Ovary (tissue), 9 donors: ENCODE measurements around the gene HADHB. TPM values are rescaled to one million over a fixed set of nuclear protein-coding genes. Genes with fewer than 3 reads are reported as not detected.

Experiments used
- DNase-seq, 5 donors: peaks; one replicate each; pipeline ENCODE4 v3.0.0-alpha.2; 2019 to 2020
- H3K27ac ChIP-seq, 2 donors: fragments of 200-600 bp; one replicate each; pipeline versions ENCODE4 v1.5.1 to v1.8.0; 2019 to 2022
- H3K27me3 ChIP-seq: fragments of 200-600 bp; one replicate; pipeline ENCODE4 v1.8.0; 2022
- H3K36me3 ChIP-seq: fragments of 200-600 bp; sonication (generic); one replicate; pipeline ENCODE4 v1.5.1; 2019
- H3K4me1 ChIP-seq: one replicate; pipeline ENCODE4 v1.8.1; 2013; ENCODE audit warnings: mild to moderate bottlenecking, moderate library complexity; ENCODE audit not compliant: insufficient read depth
- H3K4me3 ChIP-seq: fragments of 200-600 bp; sonication (generic); one replicate; pipeline ENCODE4 v1.5.1; 2017
- H3K9me3 ChIP-seq, 2 donors: fragments of 200-600 bp in 1 of 2; sonication (generic) in 1 of 2; one replicate each; pipeline versions ENCODE4 v1.5.1 to v1.8.1; 2013 to 2019; ENCODE audit warnings: mild to moderate bottlenecking in 1 of 2, moderate library complexity in 1 of 2
- EP300 ChIP-seq: sonication (generic); formaldehyde crosslinking; IDR thresholded peaks from one replicate; pipeline ENCODE4 v1.6.1; 2017; ENCODE audit warnings: antibody characterized with exemption
- POLR2A ChIP-seq: fragments of 450-650 bp; IDR thresholded peaks from one replicate; pipeline ENCODE4 v1.6.1; 2017; ENCODE audit warnings: antibody characterized with exemption, mild to moderate bottlenecking, moderate library complexity
- WGBS, 3 donors: extraction: QIAGEN DNeasy Blood & Tissue Kit in 1 of 3; methylation state at CpG; one replicate each; pipeline versions ENCODE4 v1.1.5 to v1.1.7; 2013 to 2017; 5-methylcytosine and 5-hydroxymethylcytosine counted together
- intact Hi-C, 4 donors: fragments of 100-400 bp; cut with DNase I; formaldehyde crosslinking; loops; one replicate each; pipeline versions ENCODE4 v1.11.0 to v1.15.1; 2022 to 2023
- polyA plus RNA-seq, 2 donors: library from polyadenylated mRNA; stranded (reverse); fragments of 200-250 nt in 1 of 2; fragments of 350-450 nt in 1 of 2; fragmentation: Illumina TruSeq in 1 of 2; extraction: RNeasy Lipid Tissue Mini Kit (QIAGEN cat#74804) in 1 of 2; gene quantifications; one replicate each; pipeline ENCODE4 v1.2.3, GENCODE V29; 2013 to 2014
- total RNA-seq, 7 donors: library from RNA; depleted of rRNA in 2 of 7; stranded (reverse); fragments of >200 nt in 2 of 7; fragmentation: NEBNext Ultra II Directional in 3 of 7; extraction: Animal tissue kit (Norgen Biotek cat#: 25700) in 3 of 7; gene quantifications; one replicate each; pipeline versions ENCODE4 v1.1.0 to v1.2.4, GENCODE V29; 2016 to 2023
- TF ChIP-seq, protein P1 (sequence below), 3 donors: fragments of 450-650 bp in 2 of 3; fragments of 200-600 bp in 1 of 3; IDR thresholded peaks; one replicate each; pipeline versions ENCODE4 v1.5.1 to v1.8.0; 2016 to 2022; ENCODE audit warnings: antibody characterized with exemption in 3 of 3, mild to moderate bottlenecking in 1 of 3
- donor health status: DM: no; HTN: no; CAD: no; lungs with moderate emphysema.
- donor health status: DM: no; HTN: no; CAD: no.
- donor health status: Bipolar disorder and iron deficiency.
- donor health status: DM: yes; HTN: yes; CAD: no.
- donor health status: DM: no; HTN: no; CAD: no.
- donor health status: DM: yes; HTN: yes; CAD: no.

The HADHB gene
- total and polyA plus RNA-seq, 9 donors: 81.1 to 224 (median 104) TPM

DNA sequence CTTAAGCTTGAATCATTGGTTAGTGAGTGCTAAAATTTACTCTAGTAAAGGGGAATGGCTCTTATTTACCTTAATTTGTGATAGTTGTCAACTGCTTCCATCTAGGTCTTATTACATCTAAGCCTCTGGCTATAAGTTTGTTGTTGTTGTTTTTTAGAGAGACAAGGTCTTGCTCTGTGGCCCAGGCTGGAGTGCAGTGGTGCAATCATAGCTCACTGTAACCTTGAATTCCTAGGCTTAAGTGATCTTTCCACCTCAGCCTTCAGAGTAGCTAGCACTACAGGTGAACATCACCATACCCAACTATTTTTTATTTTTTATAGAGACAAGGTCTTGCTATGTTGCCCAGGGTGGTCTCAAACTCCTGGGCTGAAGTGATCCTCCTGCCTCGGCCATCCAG lies 6.9 kb upstream of the HADHB start:
- Histone ChIP-seq H3K27ac (no peak overlapping the region), H3K27me3 (no peaks in the 10 kb centered on the region), H3K4me3 (no peak overlapping the region), H3K4me1 (peaks cover 7% of the 10 kb centered on the region), H3K36me3 (no peaks in the 10 kb centered on the region), H3K9me3 (no peaks in the 10 kb centered on the region)
- TF ChIP-seq EP300 (no peak), POLR2A (no peak)
- TF ChIP-seq, protein P1, sequence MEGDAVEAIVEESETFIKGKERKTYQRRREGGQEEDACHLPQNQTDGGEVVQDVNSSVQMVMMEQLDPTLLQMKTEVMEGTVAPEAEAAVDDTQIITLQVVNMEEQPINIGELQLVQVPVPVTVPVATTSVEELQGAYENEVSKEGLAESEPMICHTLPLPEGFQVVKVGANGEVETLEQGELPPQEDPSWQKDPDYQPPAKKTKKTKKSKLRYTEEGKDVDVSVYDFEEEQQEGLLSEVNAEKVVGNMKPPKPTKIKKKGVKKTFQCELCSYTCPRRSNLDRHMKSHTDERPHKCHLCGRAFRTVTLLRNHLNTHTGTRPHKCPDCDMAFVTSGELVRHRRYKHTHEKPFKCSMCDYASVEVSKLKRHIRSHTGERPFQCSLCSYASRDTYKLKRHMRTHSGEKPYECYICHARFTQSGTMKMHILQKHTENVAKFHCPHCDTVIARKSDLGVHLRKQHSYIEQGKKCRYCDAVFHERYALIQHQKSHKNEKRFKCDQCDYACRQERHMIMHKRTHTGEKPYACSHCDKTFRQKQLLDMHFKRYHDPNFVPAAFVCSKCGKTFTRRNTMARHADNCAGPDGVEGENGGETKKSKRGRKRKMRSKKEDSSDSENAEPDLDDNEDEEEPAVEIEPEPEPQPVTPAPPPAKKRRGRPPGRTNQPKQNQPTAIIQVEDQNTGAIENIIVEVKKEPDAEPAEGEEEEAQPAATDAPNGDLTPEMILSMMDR (IDR thresholded peaks at IDR 0.05): no peak
- intact Hi-C loops: loop anchor here in 2 of 4 donors (10.0 kb wide), 1 partner anchor 77 kb away; no protein-coding TSS in a partner anchor
- no peak for DNase-seq
- WGBS, 3 donors: 84 to 93% (median 90%) methylated on average over 1 of the region's 1 CpG

DNA sequence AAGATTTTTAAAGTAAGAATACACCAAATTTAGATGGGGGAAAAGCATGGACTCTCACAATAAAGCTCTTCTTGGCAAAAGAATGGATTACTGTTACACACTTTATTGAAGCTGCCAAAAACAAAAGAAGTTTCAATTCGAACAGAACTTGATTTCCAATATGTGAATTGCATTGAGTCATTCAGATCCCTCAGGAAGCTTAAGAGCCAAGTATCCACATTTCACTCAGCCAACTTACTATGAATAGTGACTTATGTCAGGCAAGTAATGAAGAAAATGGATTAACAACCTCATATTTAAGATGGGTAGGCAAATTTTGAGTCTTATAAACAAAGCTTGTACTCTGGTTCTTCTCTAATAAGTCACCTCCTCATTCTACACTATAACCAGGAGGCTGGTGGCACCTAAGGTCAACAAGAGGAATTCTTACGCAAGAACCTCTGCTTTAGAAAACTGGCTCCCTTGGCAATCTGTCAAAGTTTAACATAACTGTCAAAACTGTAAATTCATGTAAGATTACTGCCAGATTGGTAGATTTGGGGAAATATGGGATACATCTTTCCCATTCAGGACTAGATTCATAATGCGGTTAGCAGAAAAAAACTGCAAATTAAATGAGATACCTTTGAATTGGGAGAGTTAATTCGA lies 6.3 kb upstream of the HADHB start:
- Histone ChIP-seq H3K36me3 (no peaks in the 10 kb centered on the region), H3K27ac (no peak overlapping the region), H3K27me3 (no peaks in the 10 kb centered on the region), H3K4me3 (no peak overlapping the region), H3K9me3 (no peaks in the 10 kb centered on the region), H3K4me1 (peaks cover 8% of the 10 kb centered on the region)
- TF ChIP-seq, protein P1 (IDR thresholded peaks at IDR 0.05): no peak
- no peak for TF ChIP-seq EP300
- TF ChIP-seq POLR2A: no peak
- no peak for DNase-seq
- WGBS, 3 donors: 86 to 91% (median 90%) methylated on average over 4 of the region's 4 CpGs
- intact Hi-C loops: loop anchor here in 2 of 4 donors (10.0 kb wide), 1 partner anchor 76 kb away; no protein-coding TSS in a partner anchor

DNA sequence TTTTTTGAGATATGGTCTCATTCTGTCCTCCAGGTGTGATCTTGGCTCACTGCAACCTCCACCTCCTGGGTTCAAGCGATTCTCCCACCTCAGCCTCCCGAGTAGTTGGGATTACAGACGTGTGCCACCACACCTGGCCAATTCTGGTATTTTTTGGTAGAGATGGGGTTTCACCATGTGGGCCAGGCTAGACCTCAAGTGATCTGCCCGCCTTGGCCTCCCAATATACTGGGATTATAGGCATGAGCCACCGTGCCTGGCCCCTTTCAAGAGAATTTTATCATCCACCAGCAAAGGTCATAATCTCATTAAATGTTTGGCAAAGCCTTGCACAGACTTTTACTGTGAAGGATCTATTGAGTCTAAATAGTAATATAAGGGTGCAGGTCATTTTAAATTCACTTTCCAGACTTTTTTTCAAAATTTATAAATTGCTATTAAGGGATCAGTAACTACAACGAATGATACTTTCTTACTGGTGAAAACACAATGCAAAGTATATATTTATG lies 2.8 kb upstream of the HADHB start:
- no peaks in the 10 kb centered on the region for H3K9me3 ChIP-seq
- no peak overlapping the region for H3K4me3 ChIP-seq
- intact Hi-C loops: loop anchor here in 1 of 4 donors (5.0 kb wide), 2 partner anchors 55 to 85 kb away; no protein-coding TSS in a partner anchor
- no peaks in the 10 kb centered on the region for H3K27me3 ChIP-seq
- 67 to 75% (median 71%) methylated on average over 6 of the region's 6 CpGs for WGBS, 3 donors
- no peak overlapping the region for H3K27ac ChIP-seq
- TF ChIP-seq POLR2A (no peak), EP300 (no peak)
- TF ChIP-seq, protein P1 (IDR thresholded peaks at IDR 0.05): no peak
- H3K36me3 ChIP-seq: no peaks in the 10 kb centered on the region
- no peak for DNase-seq
- H3K4me1 ChIP-seq: peaks cover 14% of the 10 kb centered on the region

DNA sequence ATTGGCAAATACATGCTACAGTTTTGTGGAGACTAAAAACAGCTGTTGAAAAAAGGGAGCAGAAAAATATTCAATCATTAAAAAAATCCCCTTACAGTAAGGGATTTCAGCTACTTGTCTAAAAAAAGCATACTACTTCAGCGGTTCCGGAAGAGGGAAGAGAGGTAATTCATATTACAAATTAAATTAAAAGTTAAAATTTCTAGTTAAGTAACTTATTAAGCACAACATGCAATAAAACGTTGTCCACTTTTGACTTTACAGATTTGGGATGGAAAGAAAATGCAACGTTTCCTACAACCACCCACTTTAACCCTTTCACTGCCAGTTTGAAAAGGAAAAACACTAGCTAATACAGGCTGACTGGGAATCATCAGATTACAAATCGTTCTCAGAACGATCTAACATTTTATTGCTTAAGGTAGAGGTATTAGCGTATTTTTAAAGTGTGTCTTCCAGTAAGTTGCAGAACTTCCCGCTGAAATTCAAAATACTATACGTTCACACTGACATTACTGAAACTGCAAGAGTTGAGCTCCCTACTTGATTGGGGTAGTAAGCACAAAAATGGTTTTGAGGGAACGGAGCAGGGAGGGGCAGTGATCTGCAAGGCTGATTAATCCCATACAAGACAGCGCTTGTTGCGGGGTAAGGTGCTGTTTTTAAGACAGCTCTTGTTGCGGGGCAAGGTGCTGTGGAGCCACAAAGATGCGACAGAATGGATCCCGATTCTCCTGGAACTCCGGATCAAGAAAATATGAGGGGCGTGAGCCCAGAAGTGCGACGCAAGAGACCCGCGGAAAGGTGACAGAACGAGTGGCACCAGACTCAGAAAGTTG lies 1.1 kb upstream of the HADHB start:
- H3K4me3 ChIP-seq: peak overlapping the region; percentile 95
- no peak for DNase-seq
- no peaks in the 10 kb centered on the region for H3K9me3 ChIP-seq
- no peaks in the 10 kb centered on the region for H3K27me3 ChIP-seq
- TF ChIP-seq EP300: no peak
- peaks cover 15% of the 10 kb centered on the region for H3K4me1 ChIP-seq
- H3K36me3 ChIP-seq: no peaks in the 10 kb centered on the region
- intact Hi-C loops: loop anchor here in 1 of 4 donors (5.0 kb wide), 2 partner anchors 54 to 84 kb away; no protein-coding TSS in a partner anchor
- H3K27ac ChIP-seq: peak overlapping the region; percentile 72 to 97
- 0 to 1% (median 0%) methylated on average over 22 of the region's 22 CpGs for WGBS, 3 donors
